GM23248 (cell line): ENCODE data around the gene DDX47. TPM values are rescaled to one million over a fixed set of nuclear protein-coding genes. Genes with fewer than 3 reads are reported as not detected.
"Not testable (repeated sequence)": the region's sequence is repeated elsewhere in the genome, so short reads cannot be mapped to it uniquely, and the experiment has no call there.

ENCODE experiments used
- DNase-seq: peaks from one replicate; pipeline ENCODE4 v3.0.0-alpha.2; 2015
- H2AFZ ChIP-seq: fragments of 200-600 bp; sonication (generic); 2 replicates; pipeline ENCODE4 v1.6.1; 2016; ENCODE audit warnings: antibody characterized with exemption
- H3F3A ChIP-seq: fragments of 200-600 bp; sonication (generic); 2 replicates; pipeline ENCODE4 v1.6.1; 2016; ENCODE audit warnings: mild to moderate bottlenecking, antibody characterized with exemption, mixed run types; ENCODE audit not compliant: insufficient read depth
- H3K27ac ChIP-seq: fragments of 200-600 bp; sonication (generic); 2 replicates; pipeline ENCODE4 v1.5.1; 2016; ENCODE audit warnings: mild to moderate bottlenecking
- H3K27me3 ChIP-seq: fragments of 200-600 bp; sonication (generic); replicated peaks from 2 replicates; pipeline ENCODE4 v1.6.1; 2016; ENCODE audit warnings: mild to moderate bottlenecking; ENCODE audit not compliant: insufficient read depth
- H3K36me3 ChIP-seq: fragments of 200-600 bp; sonication (generic); 2 replicates; pipeline ENCODE4 v1.6.1; 2016; ENCODE audit warnings: low read depth, mild to moderate bottlenecking
- H3K4me1 ChIP-seq: fragments of 200-600 bp; sonication (generic); 2 replicates; pipeline ENCODE4 v1.6.1; 2016; ENCODE audit warnings: mild to moderate bottlenecking; ENCODE audit not compliant: insufficient read depth
- H3K4me2 ChIP-seq: fragments of 200-600 bp; sonication (generic); one replicate; pipeline ENCODE4 v1.6.1; 2016; ENCODE audit warnings: mild to moderate bottlenecking; ENCODE audit not compliant: unreplicated experiment
- H3K4me3 ChIP-seq: fragments of 200-600 bp; sonication (generic); 2 replicates; pipeline ENCODE4 v1.5.1; 2016; ENCODE audit warnings: mild to moderate bottlenecking
- H3K79me2 ChIP-seq: fragments of 200-600 bp; sonication (generic); 2 replicates; pipeline ENCODE4 v1.6.1; 2016; ENCODE audit warnings: mild to moderate bottlenecking; ENCODE audit not compliant: insufficient read depth
- H3K9ac ChIP-seq: fragments of 200-600 bp; sonication (generic); 2 replicates; pipeline ENCODE4 v1.6.1; 2016; ENCODE audit warnings: mild to moderate bottlenecking
- H3K9me2 ChIP-seq: fragments of 200-600 bp; sonication (generic); 2 replicates; pipeline ENCODE4 v1.6.1; 2016; ENCODE audit warnings: mixed run types, mild to moderate bottlenecking, moderate library complexity; ENCODE audit not compliant: insufficient read depth
- H3K9me3 ChIP-seq: fragments of 200-600 bp; sonication (generic); one replicate; pipeline ENCODE4 v1.6.1; 2017; ENCODE audit warnings: low read depth
- H4K20me1 ChIP-seq: fragments of 200-600 bp; sonication (generic); 2 replicates; pipeline ENCODE4 v1.6.0; 2016; ENCODE audit not compliant: insufficient read depth
- EZH2 ChIP-seq: fragments of 200-600 bp; sonication (generic); IDR thresholded peaks from 2 replicates; pipeline ENCODE4 v1.6.1; 2018; ENCODE audit warnings: antibody characterized with exemption, mild to moderate bottlenecking; ENCODE audit not compliant: insufficient read depth, poor library complexity, severe bottlenecking
- EZH2phosphoT487 ChIP-seq: fragments of 200-600 bp; sonication (generic); IDR thresholded peaks from 2 replicates; pipeline ENCODE4 v1.6.1; 2018; ENCODE audit warnings: antibody characterized with exemption, moderate library complexity, mild to moderate bottlenecking, low read depth; ENCODE audit not compliant: insufficient read depth
- WGBS, 2 experiments: methylation state at CpG; one replicate each; pipeline ENCODE4 v1.1.6; 2015 to 2017; ENCODE audit warnings: low lambda C conversion rate in 2 of 2, low coverage in 1 of 2; ENCODE audit errors: missing lambda C conversion rate in 2 of 2; 5-methylcytosine and 5-hydroxymethylcytosine counted together
- in situ Hi-C: fragments of 300-500 bp; cut with MboI; formaldehyde crosslinking; loops from 2 replicates; pipeline ENCODE4 v1.15.0; 2020
- microRNA counts: library from miRNA; unstranded; fragments of <30 nt; microRNA quantifications from one replicate; lab custom pipeline; 2016
- microRNA-seq: library from miRNA; unstranded; fragments of <30 nt; microRNA quantifications from one replicate; pipeline ENCODE4, GENCODE V29; 2016; ENCODE audit warnings: borderline number of aligned reads
- polyA plus RNA-seq: library from polyadenylated mRNA; unstranded; fragments of >200 nt; fragmentation: Nextera tagmentation; extraction: Ambion mirVana; gene quantifications from 2 replicates; pipeline ENCODE4 v1.2.1, GENCODE V29; 2016
- small RNA-seq: library from RNA; depleted of rRNA; stranded (forward); fragments of <200 nt; gene quantifications from one replicate; pipeline ENCODE3, GENCODE V24; 2014; ENCODE audit warnings: low read depth, low replicate concordance
- total RNA-seq: library from RNA; depleted of rRNA; stranded (reverse); fragments of >200 nt; shearing (Covaris generic); gene quantifications from 2 replicates; pipeline ENCODE4 v1.2.3, GENCODE V29; 2014; rRNA removed

Gene DDX47
- total and polyA plus RNA-seq, 2 experiments from 2014 or later = 119 to 132 TPM

- peaks cover 46% of the 10 kb centered on the region for H3F3A ChIP-seq
- no peak overlapping the region for H3K4me3 ChIP-seq
- 92 to 100% methylated on average over 1 of the region's 1 CpG for WGBS, 2 experiments
- no peaks in the 10 kb centered on the region for H4K20me1 ChIP-seq
- H3K4me2 ChIP-seq = no peak overlapping the region
- H3K9ac ChIP-seq = no peak overlapping the region
- in situ Hi-C loops = no loop called here
- H3K27me3 ChIP-seq = no peaks in the 10 kb centered on the region
- no peaks in the 10 kb centered on the region for H3K9me3 ChIP-seq
- H2AFZ ChIP-seq = no peak overlapping the region
- H3K4me1 ChIP-seq = peaks cover 43% of the 10 kb centered on the region
- no peak overlapping the region for H3K27ac ChIP-seq
- TF ChIP-seq EZH2 (no peak), EZH2phosphoT487 (no peak)
- no peaks in the 10 kb centered on the region for H3K79me2 ChIP-seq
- no peak for DNase-seq
- no peaks in the 10 kb centered on the region for H3K36me3 ChIP-seq
- no peaks in the 10 kb centered on the region for H3K9me2 ChIP-seq
Measured at GRCh38 chr12:12874029-12874428, 60.9 kb downstream of the DDX47 start.

- in situ Hi-C loops, H3K9ac ChIP-seq, H3K4me3 ChIP-seq, H3K27me3 ChIP-seq, H3K4me2 ChIP-seq, DNase-seq, H3K79me2 ChIP-seq, H3K36me3 ChIP-seq, H3K9me2 ChIP-seq, H3K9me3 ChIP-seq, H3K27ac ChIP-seq, H2AFZ ChIP-seq, H4K20me1 ChIP-seq: not testable (repeated sequence)
- WGBS, 2 experiments = 98% methylated on average over 10 of the region's 10 CpGs
- H3K4me1 ChIP-seq = peaks cover 37% of the 10 kb centered on the region
- H3F3A ChIP-seq = peaks cover 35% of the 10 kb centered on the region
Measured at GRCh38 chr12:12875301-12875700, 62.2 kb downstream of the DDX47 start.

DNA sequence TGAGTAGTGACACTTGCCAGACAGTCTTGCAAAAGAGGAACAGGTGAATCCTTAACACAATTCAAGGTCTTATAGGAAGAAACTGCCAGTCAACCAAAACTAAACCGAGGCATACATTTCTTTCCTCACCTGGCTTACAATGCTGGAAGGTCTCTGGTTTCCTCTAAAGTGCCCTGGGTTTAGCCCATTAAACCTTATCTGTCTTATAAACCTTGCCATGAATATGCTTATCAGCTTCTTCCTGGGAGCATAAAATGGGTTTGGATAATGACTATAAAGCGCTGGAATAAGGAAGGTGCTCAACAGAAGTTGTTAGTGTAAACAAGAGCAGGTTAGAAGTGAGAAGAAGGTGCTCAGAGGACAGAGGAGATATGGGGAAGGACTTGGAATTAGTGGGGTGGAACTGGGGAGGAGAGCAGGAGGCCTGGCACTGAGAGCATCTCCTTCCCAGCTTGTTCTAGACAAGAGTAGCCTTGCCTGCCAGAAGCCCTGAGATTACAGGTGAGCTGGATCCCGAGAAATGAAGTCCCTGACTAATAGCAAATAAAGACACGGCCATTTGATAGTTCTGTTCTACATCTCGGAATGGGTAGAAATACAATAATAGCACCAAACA, 64.1 kb downstream of the DDX47 start:
- in situ Hi-C loops = no loop called here
- TF ChIP-seq EZH2 (no peak), EZH2phosphoT487 (no peak)
- no peaks in the 10 kb centered on the region for H3K9me2 ChIP-seq
- H3F3A ChIP-seq = peaks cover 22% of the 10 kb centered on the region
- no peaks in the 10 kb centered on the region for H3K9me3 ChIP-seq
- 77 to 91% methylated on average over 5 of the region's 5 CpGs for WGBS, 2 experiments
- no peak overlapping the region for H3K4me2 ChIP-seq
- no peak overlapping the region for H3K4me3 ChIP-seq
- no peaks in the 10 kb centered on the region for H3K79me2 ChIP-seq
- no peak overlapping the region for H3K27ac ChIP-seq
- H2AFZ ChIP-seq = no peak overlapping the region
- no peak for DNase-seq
- H4K20me1 ChIP-seq = no peaks in the 10 kb centered on the region
- H3K4me1 ChIP-seq = peaks cover 36% of the 10 kb centered on the region
- H3K9ac ChIP-seq = no peak overlapping the region
- no peaks in the 10 kb centered on the region for H3K36me3 ChIP-seq
- H3K27me3 ChIP-seq = no peaks in the 10 kb centered on the region

DNA sequence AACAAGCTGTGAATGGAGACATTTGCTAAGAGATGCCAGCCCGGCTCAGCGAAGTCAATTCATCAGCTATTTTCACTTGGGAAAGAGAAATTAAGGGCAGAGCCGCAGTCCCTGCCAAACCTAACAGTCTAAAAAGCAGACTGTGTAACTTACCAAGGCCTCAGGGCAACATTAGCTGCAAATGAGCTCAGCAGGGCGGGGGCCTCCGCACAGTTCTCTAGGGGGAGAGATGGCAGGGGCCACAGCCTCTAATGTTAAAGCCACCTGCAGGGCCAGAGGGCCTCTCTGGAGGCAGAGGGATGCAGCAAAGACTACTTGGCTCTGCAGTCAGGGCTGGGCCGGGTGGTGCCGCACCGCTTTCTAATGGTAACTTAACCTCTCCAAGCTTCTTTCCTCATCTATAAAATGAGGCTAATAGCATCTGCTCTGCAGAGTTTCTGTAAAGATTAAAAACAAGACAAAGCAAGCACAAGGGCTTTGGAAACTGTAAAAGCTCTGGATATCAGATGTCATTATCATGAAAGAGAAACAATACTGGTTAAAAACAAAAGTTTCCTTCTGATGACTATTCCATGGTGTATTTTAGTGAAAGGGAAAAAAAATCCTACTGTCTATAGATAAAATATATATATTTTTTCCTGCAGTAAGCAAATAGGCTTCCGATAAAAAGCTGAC, 64.8 kb downstream of the DDX47 start:
- peaks cover 29% of the 10 kb centered on the region for H3K4me1 ChIP-seq
- no peak overlapping the region for H3K27ac ChIP-seq
- H3K9ac ChIP-seq = no peak overlapping the region
- TF ChIP-seq EZH2phosphoT487 (no peak), EZH2 (no peak)
- no peak overlapping the region for H3K4me2 ChIP-seq
- no peak overlapping the region for H3K4me3 ChIP-seq
- no peaks in the 10 kb centered on the region for H3K27me3 ChIP-seq
- no peaks in the 10 kb centered on the region for H3K36me3 ChIP-seq
- peak; percentile 46 for DNase-seq
- H3K9me3 ChIP-seq = no peaks in the 10 kb centered on the region
- in situ Hi-C loops = no loop called here
- H3K79me2 ChIP-seq = no peaks in the 10 kb centered on the region
- H4K20me1 ChIP-seq = no peaks in the 10 kb centered on the region
- H2AFZ ChIP-seq = no peak overlapping the region
- whole genome bisulfite sequencing, 2 experiments = 53 to 58% methylated on average over 9 of the region's 9 CpGs
- H3K9me2 ChIP-seq = no peaks in the 10 kb centered on the region
- peaks cover 15% of the 10 kb centered on the region; the same call in 1 of the 2 replicates for H3F3A ChIP-seq

MicroRNAs encoded within 50 kb of the gene (microRNA counts, 767-probe panel; counts per million panel counts)
- microRNA hsa-miR-613 (lab: Ali Mortazavi, UCI) = 447 counts per million, percentile 86 among the panel's probes with 10 or more counts

Small RNAs within 50 kb of the gene (microRNA-seq; reads per million reads assigned to microRNA genes)
- not detected for gene MIR613

Small RNAs within 50 kb of the gene (small RNA-seq; reads per million reads assigned to genes)
- gene AC007215.1 (not detected), gene MIR613 (not detected)

Other genes with a start within 250 kb of the DDX47 start
- gene CREBL2, start 201.5 kb upstream of the DDX47 start, total RNA-seq = 38.4 and 41.4 TPM in 2 replicates
- 23.4 and 25.4 TPM in 2 replicates for gene CREBL2, start 201.5 kb upstream of the DDX47 start, polyA plus RNA-seq
- gene GPR19, start 117.2 kb upstream of the DDX47 start, total RNA-seq = not detected in 2 replicates
- 0.18 TPM in 1 of 2 replicates, not detected in the other for gene GPR19, start 117.2 kb upstream of the DDX47 start, polyA plus RNA-seq
- 24.4 and 27.9 TPM in 2 replicates for gene CDKN1B, start 96.0 kb upstream of the DDX47 start, total RNA-seq
- gene CDKN1B, start 96.0 kb upstream of the DDX47 start, polyA plus RNA-seq = 3.4 TPM in 2 replicates
- gene APOLD1, start 27.7 kb upstream of the DDX47 start, total RNA-seq = 5.2 and 5.4 TPM in 2 replicates
- 3.4 and 3.8 TPM in 2 replicates for gene APOLD1, start 27.7 kb upstream of the DDX47 start, polyA plus RNA-seq
- 32.9 and 37.8 TPM in 2 replicates for gene GPRC5A, start 78.2 kb downstream of the DDX47 start, total RNA-seq
- 84.8 and 85.9 TPM in 2 replicates for gene GPRC5A, start 78.2 kb downstream of the DDX47 start, polyA plus RNA-seq
- not detected in 2 replicates for gene GPRC5D, start 138.8 kb downstream of the DDX47 start, total RNA-seq
- not detected in 2 replicates for gene GPRC5D, start 138.8 kb downstream of the DDX47 start, polyA plus RNA-seq
- gene HEBP1, start 186.9 kb downstream of the DDX47 start, total RNA-seq = 14.5 and 17.4 TPM in 2 replicates
- 83.0 and 92.9 TPM in 2 replicates for gene HEBP1, start 186.9 kb downstream of the DDX47 start, polyA plus RNA-seq
- 5.0 and 6.4 TPM in 2 replicates for gene FAM234B, start 231.0 kb downstream of the DDX47 start, total RNA-seq
- gene FAM234B, start 231.0 kb downstream of the DDX47 start, polyA plus RNA-seq = 5.1 and 5.6 TPM in 2 replicates